ENCODE measurements around the gene ANO9. TPM values are rescaled to one million over a fixed set of nuclear protein-coding genes. Genes with fewer than 3 reads are reported as not detected.

ANO9 gene
- total RNA-seq, 2 donors from 2014 or later, result 8.4 to 9.1 TPM

- no peak for DNase-seq (ENCODE audit: low spot score)
- WGBS, result 90% methylated on average over 42 of the region's 44 CpGs
- Histone ChIP-seq H3K9me3 (no peaks in the 10 kb centered on the region), H3K36me3 (no peaks in the 10 kb centered on the region), H3K4me1 (replicated peaks) (no peaks in the 10 kb centered on the region), H3K27ac (no peak overlapping the region), H3K27me3 (replicated peaks; ENCODE audit: insufficient read depth) (no peaks in the 10 kb centered on the region), H3K4me3 (no peak overlapping the region)
- intact Hi-C loops (cut with DNase I), result no loop called here
- TF ChIP-seq CTCF (IDR thresholded peaks at IDR 0.05), result no peak
- TF ChIP-seq POLR2A (IDR thresholded peaks at IDR 0.05), result no peak
- no peak for TF ChIP-seq POLR2AphosphoS5 (IDR thresholded peaks at IDR 0.05)
Observed at GRCh38 chr11:377174-377865, 64.5 kb downstream of the ANO9 start.

- WGBS, result 96% methylated on average over 67 of the region's 70 CpGs
- H3K27me3 ChIP-seq (replicated peaks; ENCODE audit: insufficient read depth), result no peaks in the 10 kb centered on the region
- no peak overlapping the region for H3K27ac ChIP-seq
- TF ChIP-seq POLR2AphosphoS5 (IDR thresholded peaks at IDR 0.05) (no peak), CTCF (IDR thresholded peaks at IDR 0.05) (no peak), POLR2A (IDR thresholded peaks at IDR 0.05) (no peak)
- H3K4me3 ChIP-seq, result no peak overlapping the region
- H3K9me3 ChIP-seq, result no peaks in the 10 kb centered on the region
- no peaks in the 10 kb centered on the region for H3K4me1 ChIP-seq (replicated peaks)
- intact Hi-C loops (cut with DNase I), result no loop called here
- DNase-seq (ENCODE audit: low spot score), result no peak
- H3K36me3 ChIP-seq, result no peaks in the 10 kb centered on the region
Observed at GRCh38 chr11:376531-377173, 65.2 kb downstream of the ANO9 start.

- no peaks in the 10 kb centered on the region for H3K27me3 ChIP-seq (replicated peaks; ENCODE audit: insufficient read depth)
- intact Hi-C loops (cut with DNase I), result no loop called here
- DNase-seq (ENCODE audit: low spot score), result no peak
- H3K9me3 ChIP-seq, result no peaks in the 10 kb centered on the region
- H3K4me1 ChIP-seq (replicated peaks), result no peaks in the 10 kb centered on the region
- no peak overlapping the region for H3K4me3 ChIP-seq
- TF ChIP-seq POLR2A (IDR thresholded peaks at IDR 0.05) (no peak), CTCF (IDR thresholded peaks at IDR 0.05) (no peak), POLR2AphosphoS5 (IDR thresholded peaks at IDR 0.05) (no peak)
- no peaks in the 10 kb centered on the region for H3K36me3 ChIP-seq
- H3K27ac ChIP-seq, result no peak overlapping the region
- WGBS, result 90% methylated on average over 41 of the region's 41 CpGs
Observed at GRCh38 chr11:375065-376025, 66.5 kb downstream of the ANO9 start.

GRCh38 chr11:373716-374551, 67.9 kb downstream of the ANO9 start:
- 93% methylated on average over 23 of the region's 23 CpGs for WGBS
- no peak overlapping the region for H3K4me3 ChIP-seq
- H3K4me1 ChIP-seq (replicated peaks), result no peaks in the 10 kb centered on the region
- H3K9me3 ChIP-seq, result no peaks in the 10 kb centered on the region
- no peaks in the 10 kb centered on the region for H3K36me3 ChIP-seq
- no peak overlapping the region for H3K27ac ChIP-seq
- no peak for DNase-seq (ENCODE audit: low spot score)
- no peak for TF ChIP-seq POLR2AphosphoS5 (IDR thresholded peaks at IDR 0.05)
- no peak for TF ChIP-seq POLR2A (IDR thresholded peaks at IDR 0.05)
- no peak for TF ChIP-seq CTCF (IDR thresholded peaks at IDR 0.05)
- intact Hi-C loops (cut with DNase I), result no loop called here
- no peaks in the 10 kb centered on the region for H3K27me3 ChIP-seq (replicated peaks; ENCODE audit: insufficient read depth)
